Activated T-cell treated with anti-CD3 and anti-CD28 coated beads, Interleukin-2, amount 50 U/mL, for 4 hours (primary cell): ENCODE data around the gene CCSER1. TPM values are rescaled to one million over a fixed set of nuclear protein-coding genes. Genes with fewer than 3 reads are reported as not detected.

ENCODE experiments used
- ATAC-seq, 2 donors: fragments of 200-7000 bp; cut with Tn5 transposase; one replicate each; pipeline ENCODE4 v1.10.0; 2021
- DNase-seq: peaks from one replicate; pipeline ENCODE4 v3.0.0-alpha.2; 2020
- H3K27me3 Mint-ChIP-seq: one replicate; pipeline ENCODE4 v1.8.0; 2021; ENCODE audit warnings: low read depth, mixed read lengths
- H3K36me3 Mint-ChIP-seq: one replicate; pipeline ENCODE4 v1.8.0; 2022; ENCODE audit warnings: mixed read lengths; ENCODE audit not compliant: insufficient read depth
- H3K4me1 Mint-ChIP-seq: one replicate; pipeline ENCODE4 v1.8.0; 2021; ENCODE audit warnings: low read depth, mixed read lengths
- H3K4me3 Mint-ChIP-seq: one replicate; pipeline ENCODE4 v1.8.0; 2021; ENCODE audit warnings: mild to moderate bottlenecking, moderate library complexity, mixed read lengths
- H3K9me3 Mint-ChIP-seq: one replicate; pipeline ENCODE4 v1.8.0; 2021; ENCODE audit warnings: mixed read lengths
- total RNA-seq, 3 donors: library from RNA; stranded (reverse); gene quantifications; one replicate each; pipeline ENCODE4 v1.2.1, GENCODE V29; 2021

The CCSER1 gene
- total RNA-seq, 3 donors from 2014 or later = 0.10 to 0.16 TPM; not detected in 1

DNA sequence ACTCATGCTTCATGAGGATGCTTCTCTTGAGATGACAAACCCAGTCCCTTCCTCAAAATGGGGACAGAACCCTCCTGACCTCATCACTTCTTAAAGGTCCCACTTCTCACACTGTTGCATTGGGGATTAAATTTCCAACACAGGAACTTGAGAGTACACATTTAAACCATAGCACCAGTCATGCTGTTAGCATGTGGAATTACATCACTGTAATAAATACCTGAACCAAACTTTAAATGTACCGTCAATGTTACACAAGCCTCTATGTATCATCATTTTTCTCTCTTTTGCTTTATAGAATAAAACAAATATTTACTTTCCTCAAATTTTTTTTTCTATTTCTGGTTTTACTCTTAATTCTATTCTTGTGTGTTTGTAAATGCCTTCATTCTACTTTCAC, 448.2 kb downstream of the CCSER1 start:
- Mint-ChIP-seq H3K4me1 (no peaks in the 10 kb centered on the region), H3K9me3 (peaks cover 11% of the 10 kb centered on the region), H3K36me3 (no peaks in the 10 kb centered on the region), H3K4me3 (no peak overlapping the region), H3K27me3 (no peaks in the 10 kb centered on the region)
- ATAC-seq (no peak), DNase-seq (no peak)

DNA sequence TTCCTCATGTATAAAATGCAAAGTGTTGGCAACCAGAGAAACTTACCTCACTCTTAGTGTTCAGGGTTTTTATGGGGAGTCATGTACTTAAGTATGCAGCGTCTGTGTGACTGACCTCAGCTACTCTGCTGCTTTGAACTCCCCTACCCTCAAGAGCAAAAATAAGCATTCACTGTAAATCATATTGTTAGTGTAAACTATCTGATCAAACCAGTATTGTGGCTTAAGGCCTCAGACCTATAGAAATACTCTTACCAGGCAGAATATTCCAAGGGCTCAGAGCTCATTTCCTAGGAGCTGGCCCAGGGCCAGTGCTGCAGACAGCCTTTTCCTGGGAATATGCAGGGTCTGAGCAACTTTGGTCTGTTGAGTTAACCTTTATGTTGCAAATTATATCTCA, 453.1 kb downstream of the CCSER1 start:
- Mint-ChIP-seq H3K27me3 (no peaks in the 10 kb centered on the region), H3K4me1 (no peaks in the 10 kb centered on the region), H3K36me3 (no peaks in the 10 kb centered on the region), H3K4me3 (no peak overlapping the region), H3K9me3 (peaks cover 7% of the 10 kb centered on the region)
- ATAC-seq (no peak), DNase-seq (no peak)

DNA sequence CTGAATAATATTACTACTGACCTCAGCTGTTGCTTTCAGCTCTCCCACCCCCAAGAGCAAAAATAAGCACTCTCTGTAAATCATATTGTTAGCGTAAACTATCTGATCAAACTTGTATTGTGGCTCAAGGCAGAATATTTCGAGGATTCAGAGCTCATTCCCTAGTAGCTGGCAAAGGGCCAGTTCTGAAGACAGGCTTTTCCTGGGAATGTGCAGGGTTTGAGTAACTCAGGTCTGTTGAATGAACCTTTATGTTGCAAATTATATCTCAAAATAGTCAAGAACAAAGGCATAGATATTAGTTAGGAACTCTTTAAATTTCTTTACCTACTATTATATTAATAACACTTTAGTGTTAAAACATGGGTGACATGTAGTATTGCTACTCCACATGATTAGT, 454.9 kb downstream of the CCSER1 start:
- no peak for DNase-seq
- no peak overlapping the region for H3K4me3 Mint-ChIP-seq
- H3K36me3 Mint-ChIP-seq = no peaks in the 10 kb centered on the region
- H3K9me3 Mint-ChIP-seq = peaks cover 3% of the 10 kb centered on the region
- H3K27me3 Mint-ChIP-seq = no peaks in the 10 kb centered on the region
- ATAC-seq = no peak
- no peaks in the 10 kb centered on the region for H3K4me1 Mint-ChIP-seq

DNA sequence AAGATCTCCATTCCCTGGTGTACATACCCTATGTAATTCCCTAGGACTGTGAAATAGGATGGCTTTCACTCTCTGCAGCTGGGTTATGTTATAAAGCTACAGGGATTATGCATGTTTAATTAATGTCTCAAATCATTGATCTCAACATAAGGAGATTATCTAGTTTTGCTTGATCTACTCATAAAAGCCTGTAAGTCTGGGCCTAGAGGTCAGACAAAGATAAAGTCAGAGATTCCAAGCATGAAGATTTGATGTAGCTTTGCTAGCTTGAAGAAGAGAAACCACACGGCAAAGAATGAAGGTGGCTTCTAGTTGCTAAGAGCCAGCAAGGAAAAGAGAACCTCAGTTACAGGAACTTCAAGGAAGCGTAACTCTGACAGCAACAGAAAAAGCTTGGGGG, 456.9 kb downstream of the CCSER1 start:
- ATAC-seq (no peak), DNase-seq (no peak)
- H3K4me1 Mint-ChIP-seq = no peaks in the 10 kb centered on the region
- H3K27me3 Mint-ChIP-seq = no peaks in the 10 kb centered on the region
- peaks cover 3% of the 10 kb centered on the region for H3K9me3 Mint-ChIP-seq
- no peak overlapping the region for H3K4me3 Mint-ChIP-seq
- no peaks in the 10 kb centered on the region for H3K36me3 Mint-ChIP-seq

DNA sequence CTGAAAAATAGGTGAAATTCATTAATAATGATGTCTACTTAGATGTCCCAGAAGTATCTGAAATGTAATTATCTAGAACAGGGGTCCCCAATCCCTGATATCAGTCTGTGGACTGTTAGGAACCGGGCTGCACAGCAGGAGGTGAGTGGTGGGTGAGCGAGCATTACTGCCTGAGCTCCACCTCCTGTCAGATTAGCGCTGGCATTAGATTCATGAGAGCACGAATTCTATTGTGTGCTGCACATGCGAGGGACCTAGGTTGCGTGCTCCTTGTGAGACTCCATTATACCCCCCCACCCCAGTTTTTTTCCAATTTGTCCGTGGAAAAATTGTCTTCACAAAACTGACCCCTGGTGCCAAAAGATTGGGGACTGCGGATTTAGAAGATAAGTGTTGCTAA, 458.8 kb downstream of the CCSER1 start:
- no peak for ATAC-seq
- Mint-ChIP-seq H3K9me3 (peaks cover 3% of the 10 kb centered on the region), H3K4me1 (no peaks in the 10 kb centered on the region), H3K27me3 (no peaks in the 10 kb centered on the region), H3K4me3 (no peak overlapping the region), H3K36me3 (no peaks in the 10 kb centered on the region)
- DNase-seq = no peak

DNA sequence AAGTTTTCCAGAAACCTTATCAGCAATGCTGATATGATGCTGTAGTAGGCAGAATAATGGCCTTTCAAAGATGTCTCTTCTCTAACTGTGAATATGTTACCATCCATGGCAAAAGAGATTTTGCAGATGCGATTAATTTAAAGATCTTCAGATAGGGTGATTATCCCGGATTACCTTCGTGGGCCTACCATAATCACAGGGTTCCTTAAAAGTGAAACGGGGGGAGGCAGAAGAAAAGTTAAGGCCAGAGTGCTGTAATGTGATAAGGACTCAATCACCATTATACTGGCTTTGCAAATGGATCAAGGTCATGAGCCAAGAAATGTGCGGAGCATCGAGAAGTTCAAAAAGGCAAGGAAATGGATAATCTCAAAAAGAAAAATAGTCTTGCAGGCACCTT, 459.6 kb downstream of the CCSER1 start:
- Mint-ChIP-seq H3K36me3 (no peaks in the 10 kb centered on the region), H3K27me3 (no peaks in the 10 kb centered on the region), H3K4me1 (no peaks in the 10 kb centered on the region), H3K4me3 (no peak overlapping the region), H3K9me3 (peaks cover 3% of the 10 kb centered on the region)
- ATAC-seq = no peak
- no peak for DNase-seq

DNA sequence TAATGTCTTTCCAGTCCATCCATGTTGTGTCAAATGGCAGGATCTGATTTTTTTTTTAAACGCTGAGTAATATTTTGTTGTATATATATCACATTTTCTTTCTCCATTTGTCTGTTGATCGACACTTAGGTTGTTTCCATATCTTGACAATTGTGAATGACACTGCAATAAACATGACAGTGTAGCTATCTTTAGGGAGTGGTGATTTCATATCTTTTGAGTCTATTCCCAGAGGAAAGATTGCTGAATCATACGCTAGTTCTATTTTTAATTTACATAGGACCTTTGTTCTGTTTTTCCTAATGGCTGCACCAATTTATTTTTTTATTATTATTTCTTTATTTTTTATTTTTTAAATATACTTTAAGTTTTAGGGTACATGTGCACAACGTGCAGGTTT, 470.7 kb downstream of the CCSER1 start:
- no peak for DNase-seq
- Mint-ChIP-seq H3K9me3 (peaks cover 5% of the 10 kb centered on the region), H3K4me3 (no peak overlapping the region), H3K36me3 (no peaks in the 10 kb centered on the region), H3K27me3 (no peaks in the 10 kb centered on the region), H3K4me1 (no peaks in the 10 kb centered on the region)
- ATAC-seq = no peak

DNA sequence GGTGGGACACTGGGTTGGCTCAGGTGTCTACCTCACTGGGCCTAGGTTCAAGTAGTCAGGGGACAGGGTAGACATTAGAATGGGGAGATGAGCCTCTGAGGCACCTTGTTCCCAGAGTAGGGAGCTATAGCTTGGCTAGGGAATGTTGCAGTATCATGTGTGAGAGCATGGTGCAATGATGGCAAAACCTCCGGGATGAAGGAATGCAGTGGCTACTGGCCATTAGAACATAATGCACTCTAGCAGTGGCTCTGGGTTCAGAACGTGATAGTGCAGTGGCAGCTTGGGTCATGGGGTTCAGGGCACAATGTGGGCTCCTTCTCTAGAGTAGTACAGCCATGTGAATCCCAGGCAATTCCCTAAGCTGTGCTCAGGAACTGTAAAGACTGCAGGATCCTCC, 471.5 kb downstream of the CCSER1 start:
- no peaks in the 10 kb centered on the region for H3K4me1 Mint-ChIP-seq
- H3K27me3 Mint-ChIP-seq = no peaks in the 10 kb centered on the region
- no peak for DNase-seq
- no peaks in the 10 kb centered on the region for H3K36me3 Mint-ChIP-seq
- H3K9me3 Mint-ChIP-seq = peaks cover 8% of the 10 kb centered on the region
- no peak for ATAC-seq
- H3K4me3 Mint-ChIP-seq = no peak overlapping the region

DNA sequence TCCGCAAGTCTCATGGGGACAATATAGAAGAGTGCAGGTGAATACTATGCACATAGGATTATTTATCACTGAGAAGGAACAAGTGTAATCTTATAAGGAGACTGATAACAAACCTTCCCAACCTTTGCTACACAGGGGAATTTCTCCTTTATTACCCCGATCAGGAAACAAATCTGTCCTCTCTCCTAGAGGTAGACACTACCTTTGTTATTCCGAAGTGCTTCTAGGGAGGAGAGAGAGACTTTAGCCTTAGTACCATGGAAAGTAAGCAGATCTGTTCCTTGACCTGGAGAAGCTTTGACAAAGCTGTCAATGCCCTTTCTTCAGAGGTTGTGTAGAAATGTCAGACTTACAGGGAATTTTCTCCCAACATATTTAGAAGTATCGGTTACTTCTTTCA, 475.5 kb downstream of the CCSER1 start:
- no peak overlapping the region for H3K4me3 Mint-ChIP-seq
- DNase-seq (no peak), ATAC-seq (no peak)
- no peaks in the 10 kb centered on the region for H3K36me3 Mint-ChIP-seq
- H3K27me3 Mint-ChIP-seq = no peaks in the 10 kb centered on the region
- H3K4me1 Mint-ChIP-seq = no peaks in the 10 kb centered on the region
- peaks cover 10% of the 10 kb centered on the region for H3K9me3 Mint-ChIP-seq

DNA sequence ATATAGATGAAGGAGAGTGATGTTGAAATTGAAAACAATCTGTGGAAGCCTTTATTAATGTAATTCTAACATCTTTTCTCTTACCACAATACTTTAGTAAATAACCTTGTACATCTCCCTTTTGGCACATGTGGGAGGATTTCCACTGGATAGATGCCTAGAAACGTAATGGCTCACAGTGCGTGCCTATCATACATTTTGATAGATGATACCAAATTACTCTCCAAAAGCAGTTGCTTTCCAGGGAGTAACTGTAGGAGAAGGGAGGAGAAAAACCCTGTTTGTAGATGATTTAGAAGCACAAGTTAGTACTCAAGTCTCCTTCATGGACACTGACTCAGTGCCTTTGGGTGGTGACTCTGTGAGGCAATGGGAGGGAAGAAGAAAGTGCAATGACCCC, 476.3 kb downstream of the CCSER1 start:
- H3K27me3 Mint-ChIP-seq = no peaks in the 10 kb centered on the region
- H3K9me3 Mint-ChIP-seq = peaks cover 10% of the 10 kb centered on the region
- no peaks in the 10 kb centered on the region for H3K4me1 Mint-ChIP-seq
- no peak for ATAC-seq
- no peak for DNase-seq
- no peak overlapping the region for H3K4me3 Mint-ChIP-seq
- H3K36me3 Mint-ChIP-seq = no peaks in the 10 kb centered on the region

DNA sequence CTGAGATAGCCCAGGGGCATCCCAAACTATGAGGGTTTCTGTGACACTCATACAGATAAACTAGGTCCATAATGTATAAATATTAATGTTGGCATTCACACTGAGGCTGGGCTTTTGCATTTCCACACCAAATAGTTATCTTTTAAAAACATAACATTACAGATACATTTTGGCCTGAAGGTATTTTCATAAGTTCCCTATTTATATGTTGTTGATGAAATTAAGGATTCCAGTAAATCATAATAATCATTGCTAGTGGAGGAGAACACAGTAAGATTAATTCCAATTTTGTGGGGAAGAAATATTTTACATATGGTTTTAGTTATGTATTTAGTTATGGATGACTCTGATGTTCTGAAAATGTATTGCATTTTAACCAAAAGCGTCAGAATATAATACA, 479.6 kb downstream of the CCSER1 start:
- H3K36me3 Mint-ChIP-seq = no peaks in the 10 kb centered on the region
- H3K4me3 Mint-ChIP-seq = no peak overlapping the region
- H3K27me3 Mint-ChIP-seq = no peaks in the 10 kb centered on the region
- DNase-seq = no peak
- peaks cover 5% of the 10 kb centered on the region for H3K9me3 Mint-ChIP-seq
- H3K4me1 Mint-ChIP-seq = no peaks in the 10 kb centered on the region
- ATAC-seq = no peak

DNA sequence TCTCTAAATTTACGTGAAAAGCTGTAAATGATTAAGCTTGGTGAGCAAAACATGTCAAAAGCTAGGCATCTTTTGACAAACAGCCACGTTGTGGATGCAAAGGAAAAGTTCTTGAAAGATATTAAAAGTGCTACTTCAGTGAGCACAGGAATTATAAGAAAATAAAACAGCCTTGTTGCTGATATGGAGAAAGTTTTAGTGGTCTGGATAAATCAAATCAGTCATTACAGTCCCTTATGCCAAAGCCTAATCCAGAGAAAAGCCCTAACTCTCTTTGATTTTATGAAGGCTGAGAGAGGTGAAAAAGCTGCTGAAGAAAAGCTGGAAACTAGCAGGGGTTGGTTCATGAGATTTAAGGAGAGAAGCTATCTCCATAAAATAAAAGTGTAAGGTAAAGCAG, 487.2 kb downstream of the CCSER1 start:
- H3K4me1 Mint-ChIP-seq = no peaks in the 10 kb centered on the region
- DNase-seq = no peak
- H3K4me3 Mint-ChIP-seq = no peak overlapping the region
- no peaks in the 10 kb centered on the region for H3K9me3 Mint-ChIP-seq
- no peaks in the 10 kb centered on the region for H3K36me3 Mint-ChIP-seq
- H3K27me3 Mint-ChIP-seq = no peaks in the 10 kb centered on the region
- ATAC-seq = no peak

DNA sequence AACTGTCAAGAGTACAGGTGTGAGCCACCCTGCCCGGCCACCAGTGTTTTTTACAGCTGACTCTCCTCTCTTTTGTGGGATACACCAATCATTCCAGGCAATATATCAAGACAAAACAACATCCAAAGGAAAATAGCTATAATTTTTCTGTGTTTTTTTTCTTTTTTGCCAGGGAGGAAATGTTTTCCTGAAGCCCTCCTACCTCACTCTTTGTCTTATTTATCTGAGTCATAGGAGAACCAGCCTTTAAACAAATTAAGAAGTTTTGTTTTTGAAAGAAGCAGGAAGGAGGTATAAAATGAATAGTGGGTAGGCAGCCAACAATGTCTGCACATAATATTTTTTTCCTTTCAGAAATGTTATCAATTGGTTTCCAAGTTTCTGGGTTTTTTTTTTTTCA, 493.9 kb downstream of the CCSER1 start:
- no peak overlapping the region for H3K4me3 Mint-ChIP-seq
- H3K36me3 Mint-ChIP-seq = no peaks in the 10 kb centered on the region
- H3K9me3 Mint-ChIP-seq = no peaks in the 10 kb centered on the region
- no peaks in the 10 kb centered on the region for H3K27me3 Mint-ChIP-seq
- no peak for DNase-seq
- no peak for ATAC-seq
- no peaks in the 10 kb centered on the region for H3K4me1 Mint-ChIP-seq

DNA sequence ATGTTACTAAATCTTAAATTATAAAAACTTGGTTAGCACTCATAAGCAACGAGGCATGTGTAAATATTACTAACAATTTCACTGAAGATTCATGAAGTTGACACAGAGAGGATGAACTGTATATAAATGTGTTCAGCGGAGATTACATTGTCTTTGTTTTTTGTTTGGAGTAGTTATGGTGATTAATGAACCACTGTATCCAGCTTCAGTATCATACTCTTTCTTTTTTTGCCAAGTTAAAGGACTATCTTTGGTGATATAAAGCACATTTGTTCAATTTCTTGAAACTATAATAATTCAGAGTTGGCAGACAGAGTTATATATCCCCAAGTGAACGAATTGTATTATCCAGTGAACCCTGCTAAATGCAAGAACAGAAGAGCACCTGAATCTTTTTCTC, 497.6 kb downstream of the CCSER1 start:
- Mint-ChIP-seq H3K36me3 (no peaks in the 10 kb centered on the region), H3K27me3 (no peaks in the 10 kb centered on the region), H3K9me3 (no peaks in the 10 kb centered on the region), H3K4me3 (no peak overlapping the region), H3K4me1 (no peaks in the 10 kb centered on the region)
- no peak for ATAC-seq
- no peak for DNase-seq

DNA sequence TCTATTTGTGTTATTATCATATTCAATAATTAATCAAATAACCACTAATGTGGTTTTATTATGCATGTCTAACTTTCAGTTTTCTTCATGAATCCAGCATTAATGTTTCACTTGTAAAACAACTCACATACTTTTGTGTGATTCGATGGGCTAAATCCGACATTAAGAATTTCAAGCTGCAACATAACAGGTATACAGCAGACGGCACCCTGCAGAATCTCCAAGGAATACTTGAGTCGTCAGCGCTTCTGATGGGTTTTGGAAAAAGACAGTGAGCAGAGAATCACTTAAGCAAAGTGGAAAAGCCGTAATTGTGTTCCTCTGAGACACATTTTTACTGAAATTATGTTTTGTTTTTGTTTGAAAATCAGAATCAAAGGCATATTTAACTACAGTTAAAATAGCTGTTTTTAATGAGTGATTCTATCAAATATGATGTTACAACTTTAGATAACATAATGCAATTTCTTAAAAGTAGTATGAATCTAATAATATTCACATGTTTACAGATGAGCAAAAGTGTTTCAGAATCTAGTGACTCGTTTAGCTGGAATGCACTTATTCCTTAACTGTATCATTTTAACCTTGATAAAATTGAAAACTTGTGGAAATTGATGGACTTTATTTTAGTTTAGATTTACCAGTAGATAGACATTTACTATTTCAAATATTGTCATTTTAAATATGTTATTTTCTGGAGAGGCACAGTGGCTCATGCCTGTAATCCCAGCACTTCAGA, 514.8 kb downstream of the CCSER1 start:
- no peaks in the 10 kb centered on the region for H3K9me3 Mint-ChIP-seq
- no peaks in the 10 kb centered on the region for H3K36me3 Mint-ChIP-seq
- DNase-seq (no peak), ATAC-seq (no peak)
- H3K27me3 Mint-ChIP-seq = no peaks in the 10 kb centered on the region
- H3K4me1 Mint-ChIP-seq = no peaks in the 10 kb centered on the region
- H3K4me3 Mint-ChIP-seq = no peak overlapping the region

DNA sequence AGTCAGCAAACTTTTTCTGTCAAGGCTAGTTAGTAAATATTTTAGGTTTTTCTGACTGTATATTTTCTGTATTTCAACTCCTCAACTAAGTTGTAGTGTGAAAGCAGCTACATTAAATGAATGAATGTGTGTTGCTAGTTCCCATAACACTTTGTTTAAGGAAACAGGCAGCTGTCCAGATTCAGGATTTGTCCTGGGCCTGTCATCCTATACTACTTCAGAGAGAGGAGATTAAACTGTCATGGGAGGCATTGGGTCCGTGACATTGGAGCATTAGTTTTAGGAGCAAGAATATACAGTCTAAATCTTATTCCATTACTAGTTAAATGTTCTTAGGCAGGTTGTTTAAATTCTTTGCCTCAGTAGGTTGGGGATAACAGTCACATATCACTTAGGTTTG, 516.0 kb downstream of the CCSER1 start:
- Mint-ChIP-seq H3K4me3 (no peak overlapping the region), H3K36me3 (no peaks in the 10 kb centered on the region), H3K27me3 (no peaks in the 10 kb centered on the region), H3K4me1 (no peaks in the 10 kb centered on the region), H3K9me3 (no peaks in the 10 kb centered on the region)
- no peak for DNase-seq
- ATAC-seq = no peak
